ENCODE results near the gene KIAA1549. TPM values are rescaled to one million over a fixed set of nuclear protein-coding genes. Genes with fewer than 3 reads are reported as not detected.

Gene KIAA1549
- total and polyA plus RNA-seq, 2 donors (not counting 1 experiment from before 2014, with no cell fraction given), result under 0.01 to 0.52 TPM

- ATAC-seq (ENCODE audit: low read depth), result no peak
- no peaks in the 10 kb centered on the region for H3K4me1 Mint-ChIP-seq
- no peak overlapping the region for H3K4me3 Mint-ChIP-seq
Measured at GRCh38 chr7:138999414-138999813, 18.2 kb upstream of the KIAA1549 start.

GRCh38 chr7:138992052-138992531 lies 10.9 kb upstream of the KIAA1549 start:
- no peak for DNase-seq
- CTCF ChIA-PET, result interaction anchor here (0.5 kb wide), 1 partner anchor 475 kb away, joined by 3 read pairs; no protein-coding TSS in a partner anchor
- Mint-ChIP-seq H3K4me3 (no peak overlapping the region), H3K4me1 (no peaks in the 10 kb centered on the region), H3K27me3 (peaks cover 35% of the 10 kb centered on the region), H3K9me3 (ENCODE audit: insufficient read depth) (peaks cover 2% of the 10 kb centered on the region), H3K27ac (no peak overlapping the region)
- no peaks in the 10 kb centered on the region for H3K79me2 ChIP-seq (ENCODE audit: control insufficient read depth, insufficient read depth, low read length)
- peaks cover 0 to 7% (median 1%) of the 10 kb centered on the region in 4 experiments for H3K27me3 ChIP-seq (replicated peaks in 1 of 4; ENCODE audit: control extremely low read depth in 1 of 4, control insufficient read depth in 3 of 4, insufficient read depth in 4 of 4, low read length in 3 of 4)
- POLR2A ChIA-PET, result no interaction called here
- TF ChIP-seq EZH2 (IDR thresholded peaks at IDR 0.05; ENCODE audit: borderline replicate concordance, insufficient read depth, low read depth, low read length, poor library complexity, severe bottlenecking), result no peak
- TF ChIP-seq CTCF (IDR thresholded peaks at IDR 0.05), result no peak
- WGBS (ENCODE audit: insufficient coverage), result 90% methylated on average over 7 of the region's 8 CpGs
- H3K9ac ChIP-seq (ENCODE audit: low read length), result no peak overlapping the region
- H2AFZ ChIP-seq (ENCODE audit: insufficient read depth, low read depth, low read length, poor library complexity, severe bottlenecking), result no peak overlapping the region
- no peaks in the 10 kb centered on the region for H3K36me3 ChIP-seq (replicated peaks in 1 of 2; ENCODE audit: control extremely low read depth in 1 of 2, control insufficient read depth in 1 of 2, extremely low read depth in 1 of 2, insufficient read depth in 2 of 2, low read length in 1 of 2)
- no peaks in the 10 kb centered on the region for H3K4me1 ChIP-seq (ENCODE audit: control insufficient read depth in 2 of 2, insufficient read depth in 2 of 2, low read length in 2 of 2)
- intact Hi-C loops (cut with micrococcal nuclease), result no loop called here
- no peak overlapping the region for H3K27ac ChIP-seq (ENCODE audit: low read length in 2 of 2)
- peaks cover 0 to 6% (median 0%) of the 10 kb centered on the region in 3 donors for H3K9me3 ChIP-seq (ENCODE audit: control extremely low read depth in 1 of 3, control insufficient read depth in 2 of 3, insufficient read depth in 1 of 3, low read length in 2 of 3)
- no peak overlapping the region for H3K4me2 ChIP-seq (replicated peaks; ENCODE audit: low read depth, low read length, poor library complexity, severe bottlenecking)
- H3K4me3 ChIP-seq (ENCODE audit: control extremely low read depth in 1 of 5, extremely low read depth in 1 of 5, insufficient read depth in 1 of 5, low read depth in 2 of 5, low read length in 4 of 5), result no peak overlapping the region
- H4K20me1 ChIP-seq (ENCODE audit: control insufficient read depth, insufficient read depth, low read length, poor library complexity, severe bottlenecking), result no peaks in the 10 kb centered on the region
- ATAC-seq (ENCODE audit: low read depth), result no peak

More at GRCh38 chr7:138999414-138999813, 18.2 kb upstream of the KIAA1549 start:
- no peak overlapping the region for H3K4me3 ChIP-seq (ENCODE audit: control extremely low read depth in 1 of 5, extremely low read depth in 1 of 5, insufficient read depth in 1 of 5, low read depth in 2 of 5, low read length in 4 of 5)
- peaks cover 0 to 4% (median 0%) of the 10 kb centered on the region in 4 experiments for H3K27me3 ChIP-seq (replicated peaks in 1 of 4; ENCODE audit: control extremely low read depth in 1 of 4, control insufficient read depth in 3 of 4, insufficient read depth in 4 of 4, low read length in 3 of 4)
- no peaks in the 10 kb centered on the region for H3K79me2 ChIP-seq (ENCODE audit: control insufficient read depth, insufficient read depth, low read length)
- H3K36me3 ChIP-seq (replicated peaks in 1 of 2; ENCODE audit: control extremely low read depth in 1 of 2, control insufficient read depth in 1 of 2, extremely low read depth in 1 of 2, insufficient read depth in 2 of 2, low read length in 1 of 2), result no peaks in the 10 kb centered on the region
- DNase-seq, result no peak
- no peak overlapping the region for H2AFZ ChIP-seq (ENCODE audit: insufficient read depth, low read depth, low read length, poor library complexity, severe bottlenecking)
- H3K27me3 Mint-ChIP-seq, result peaks cover 15% of the 10 kb centered on the region
- POLR2A ChIA-PET, result no interaction called here
- H3K9ac ChIP-seq (ENCODE audit: low read length), result no peak overlapping the region
- no peak overlapping the region for H3K27ac Mint-ChIP-seq
- 92% methylated on average over 2 of the region's 3 CpGs for WGBS (ENCODE audit: insufficient coverage)
- CTCF ChIA-PET, result no interaction called here
- H3K9me3 Mint-ChIP-seq (ENCODE audit: insufficient read depth), result no peaks in the 10 kb centered on the region
- H3K27ac ChIP-seq (ENCODE audit: low read length in 2 of 2), result no peak overlapping the region
- H3K4me1 ChIP-seq (ENCODE audit: control insufficient read depth in 2 of 2, insufficient read depth in 2 of 2, low read length in 2 of 2), result no peaks in the 10 kb centered on the region
- TF ChIP-seq EZH2 (IDR thresholded peaks at IDR 0.05; ENCODE audit: borderline replicate concordance, insufficient read depth, low read depth, low read length, poor library complexity, severe bottlenecking), result no peak
- no peak for TF ChIP-seq CTCF (IDR thresholded peaks at IDR 0.05)
- no peak overlapping the region for H3K4me2 ChIP-seq (replicated peaks; ENCODE audit: low read depth, low read length, poor library complexity, severe bottlenecking)
- peaks cover 0 to 3% (median 2%) of the 10 kb centered on the region in 3 donors for H3K9me3 ChIP-seq (ENCODE audit: control extremely low read depth in 1 of 3, control insufficient read depth in 2 of 3, insufficient read depth in 1 of 3, low read length in 2 of 3)
- no peaks in the 10 kb centered on the region for H4K20me1 ChIP-seq (ENCODE audit: control insufficient read depth, insufficient read depth, low read length, poor library complexity, severe bottlenecking)
- intact Hi-C loops (cut with micrococcal nuclease), result no loop called here

Measured in B cell (primary cell).